GM18520 (cell line): ENCODE results near the gene KIT.

Source experiments
- ATAC-seq: cut with Tn5 transposase; IDR thresholded peaks from one replicate; pipeline ENCODE4 v1.9.1; 2021; ENCODE audit not compliant: unreplicated experiment

The KIT gene

DNA sequence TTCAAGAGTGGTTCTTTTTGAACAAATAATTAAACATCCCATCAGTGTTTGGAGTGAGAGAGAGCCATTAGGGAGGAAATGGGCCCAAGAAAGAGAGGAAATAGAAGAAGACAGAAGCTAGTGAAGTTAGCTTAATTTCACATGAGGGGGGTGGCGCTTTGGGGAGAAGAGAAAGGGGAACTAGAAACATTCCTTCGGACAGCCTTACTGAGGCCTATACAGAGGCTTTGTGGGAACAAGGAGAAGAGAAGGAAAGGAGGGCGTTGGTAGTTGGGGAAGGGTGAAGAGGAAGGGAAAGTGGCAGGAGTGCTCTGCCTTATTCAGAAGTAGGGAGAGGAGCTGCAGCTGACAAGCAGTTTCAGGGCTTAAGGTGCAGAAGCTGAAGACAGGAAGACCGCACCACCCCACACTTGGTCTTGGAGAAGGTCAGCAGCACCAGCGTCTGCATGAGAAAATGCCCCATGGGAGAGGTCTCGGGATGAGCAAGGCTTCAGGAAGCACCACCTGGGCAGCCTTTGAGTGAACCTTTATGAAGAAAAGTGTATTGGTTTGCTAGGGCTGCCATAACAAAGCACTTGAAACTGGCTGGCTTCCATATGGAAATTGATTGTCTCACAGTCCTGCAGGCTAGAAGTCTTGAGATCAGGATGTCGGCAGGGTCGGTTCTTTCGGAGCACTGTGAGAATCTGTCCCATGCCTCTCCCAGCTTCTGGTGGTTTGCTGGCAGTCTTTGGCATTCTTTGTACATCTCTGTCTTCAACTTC is 85.1 kb downstream of the KIT start:
- ATAC-seq = no peak

GRCh38 chr4:54743562-54743961 is 85.8 kb downstream of the KIT start:
- no peak for ATAC-seq

GRCh38 chr4:54744487-54744886 is 86.7 kb downstream of the KIT start:
- no peak for ATAC-seq

GRCh38 chr4:54745031-54745770 is 87.4 kb downstream of the KIT start:
- ATAC-seq = no peak

GRCh38 chr4:54746218-54746617 is 88.5 kb downstream of the KIT start:
- ATAC-seq = peak; percentile 64

- no peak for ATAC-seq
Measured at GRCh38 chr4:54750341-54750740, 92.6 kb downstream of the KIT start.

GRCh38 chr4:54754394-54754793 is 96.6 kb downstream of the KIT start:
- no peak for ATAC-seq

DNA sequence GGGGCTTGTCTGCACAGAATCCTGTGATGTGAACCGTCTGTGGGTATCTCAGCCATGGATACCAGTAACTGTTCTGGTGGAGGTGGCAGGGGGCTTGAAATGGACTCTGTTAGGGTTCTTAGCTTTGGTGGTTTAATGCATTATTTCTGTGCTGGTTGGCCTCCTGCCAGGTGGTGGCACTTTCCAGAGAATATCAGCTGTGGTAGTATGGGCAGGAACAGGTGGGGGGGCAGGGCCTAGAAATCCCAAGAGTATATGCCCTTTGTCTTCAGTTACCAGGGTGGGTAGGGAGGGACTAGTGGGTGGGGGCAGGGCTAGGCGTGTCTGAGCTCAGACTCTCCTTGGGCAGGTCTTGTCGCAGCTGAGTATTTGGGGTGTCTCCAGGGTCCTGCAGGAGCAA is 106.7 kb downstream of the KIT start:
- no peak for ATAC-seq

DNA sequence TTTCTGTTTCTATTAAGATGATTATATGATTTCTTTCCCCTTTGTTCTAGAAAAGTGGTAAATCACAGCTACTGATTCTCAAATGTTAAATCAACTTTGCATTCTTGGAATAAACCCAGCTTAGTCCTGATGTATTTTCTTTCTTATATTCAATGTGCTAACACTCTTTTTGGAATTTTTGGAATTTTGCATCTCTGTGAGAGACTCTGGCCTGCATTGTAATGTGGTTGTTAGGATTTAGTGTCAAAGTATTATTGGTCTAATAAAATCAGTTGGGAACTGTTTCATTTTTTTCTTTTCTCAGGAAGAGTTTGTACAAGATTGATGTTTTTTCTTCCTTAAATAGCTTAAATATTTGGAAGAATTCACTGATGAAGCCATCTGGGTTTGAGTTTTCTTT is 109.6 kb downstream of the KIT start:
- ATAC-seq = no peak

GRCh38 chr4:54773022-54773421 is 115.3 kb downstream of the KIT start:
- ATAC-seq = no peak

DNA sequence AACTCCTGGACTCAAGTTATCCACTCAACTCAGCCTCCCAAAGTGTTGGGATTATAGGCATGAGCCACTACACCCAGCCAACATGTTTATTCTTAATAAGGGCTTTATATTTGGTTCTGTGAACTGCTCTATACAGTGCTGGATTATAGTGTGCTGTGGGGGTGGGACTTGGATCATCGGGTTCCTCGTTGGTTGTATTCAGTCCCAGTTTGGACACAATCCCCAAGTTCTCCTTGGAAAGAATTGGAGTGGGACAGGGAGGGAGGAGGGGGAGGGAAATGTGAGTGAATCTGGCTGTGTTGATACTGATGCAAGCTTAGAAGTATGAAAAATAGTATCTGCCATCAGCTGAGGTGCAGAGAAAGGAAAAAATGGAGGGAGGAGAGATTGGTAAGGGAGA is 121.3 kb downstream of the KIT start:
- no peak for ATAC-seq

- ATAC-seq = no peak
Measured at GRCh38 chr4:54779476-54780148, 121.9 kb downstream of the KIT start.

DNA sequence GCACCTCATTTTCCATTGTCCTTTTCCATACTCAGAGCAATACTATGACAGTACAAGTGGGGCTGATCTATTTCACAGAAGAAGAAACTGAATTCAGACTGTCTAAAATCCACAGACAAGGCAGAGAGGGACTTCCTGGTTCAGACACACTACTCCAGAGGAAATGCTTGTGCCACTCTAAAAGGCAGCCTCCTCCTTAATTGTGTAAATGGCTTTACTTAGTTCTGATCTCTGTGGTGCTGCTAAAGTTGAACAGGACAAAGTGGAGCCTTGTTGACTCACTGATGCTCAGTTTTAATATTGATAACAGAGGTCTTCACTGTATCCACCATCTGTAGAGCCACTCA is 122.4 kb downstream of the KIT start:
- no peak for ATAC-seq

- no peak for ATAC-seq
Measured at GRCh38 chr4:54781756-54782155, 124.0 kb downstream of the KIT start.

- no peak for ATAC-seq
Measured at GRCh38 chr4:54783402-54784110, 125.8 kb downstream of the KIT start.

DNA sequence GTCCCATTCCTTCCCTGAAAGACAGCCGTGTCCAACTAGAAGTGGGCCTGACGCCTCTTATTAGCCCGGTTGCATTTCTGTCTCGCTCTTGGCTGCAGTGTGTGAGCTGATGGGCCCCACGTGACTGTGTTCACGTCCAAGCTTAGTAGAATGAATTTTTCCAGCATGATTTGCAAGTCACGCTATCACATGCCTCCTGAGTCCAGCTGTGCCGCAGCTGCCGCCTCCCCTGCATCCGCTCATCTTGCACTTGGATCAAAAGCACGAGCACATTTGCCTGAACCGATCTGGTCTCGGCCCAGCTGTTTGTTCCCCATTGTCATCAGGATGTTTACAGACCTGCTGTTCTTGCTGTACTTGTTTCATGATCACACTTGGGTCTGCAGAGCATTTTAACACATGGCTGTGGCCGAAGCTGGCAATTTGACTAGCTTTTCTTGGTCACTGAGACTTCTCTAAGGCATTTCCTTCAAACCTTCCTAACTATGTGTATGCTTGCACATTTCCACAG is 126.5 kb downstream of the KIT start:
- ATAC-seq = no peak
